GM12892 (cell line): ENCODE data around the gene GADL1.

Experiments used
- POLR2A ChIP-seq: IDR thresholded peaks from 2 replicates; pipeline ENCODE4 v1.6.1; 2011; ENCODE audit warnings: low read depth, low read length, control low read depth
- POLR2AphosphoS5 ChIP-seq: IDR thresholded peaks from 2 replicates; pipeline ENCODE4 v1.6.1; 2011; ENCODE audit warnings: low read depth, low read length, control low read depth

DNA sequence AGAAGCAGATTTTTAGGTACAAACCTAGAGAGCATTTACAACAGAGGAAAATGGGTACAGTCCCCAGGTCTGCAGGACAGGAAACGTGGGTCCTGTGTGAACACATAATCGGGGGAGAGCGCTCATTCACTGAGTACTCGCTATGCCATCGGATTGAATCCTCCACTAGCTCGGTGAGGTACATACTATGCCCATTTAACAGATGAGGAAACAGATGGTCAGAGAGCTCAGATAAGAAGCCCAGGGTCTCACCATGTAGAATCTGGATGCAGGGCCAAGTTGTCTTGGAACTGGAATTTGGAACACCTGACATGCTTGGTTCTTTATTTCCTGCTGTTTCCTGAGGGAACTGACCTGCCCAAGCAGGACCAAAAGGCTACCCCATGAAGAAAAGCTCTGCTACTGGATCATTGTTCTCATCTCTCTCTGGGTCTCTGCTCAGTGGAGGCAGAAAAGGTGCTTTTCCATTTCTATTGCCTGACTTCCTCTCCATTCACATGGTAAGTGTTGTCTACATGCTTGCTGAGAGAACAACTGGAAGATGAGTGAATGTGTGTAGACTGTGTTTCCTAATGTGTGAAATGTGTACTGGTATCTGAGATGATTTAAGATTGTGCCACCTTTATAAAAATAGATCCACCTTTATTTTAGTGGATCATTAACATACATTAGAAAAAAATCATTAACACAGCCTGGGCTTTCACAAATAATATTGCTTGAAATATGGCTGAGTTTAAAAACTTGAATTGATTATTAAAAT lies 199.0 kb downstream of the GADL1 start:
- no peak for TF ChIP-seq POLR2AphosphoS5
- TF ChIP-seq POLR2A, result no peak
